ENCODE data around the gene GLTP.

Gene GLTP

DNA sequence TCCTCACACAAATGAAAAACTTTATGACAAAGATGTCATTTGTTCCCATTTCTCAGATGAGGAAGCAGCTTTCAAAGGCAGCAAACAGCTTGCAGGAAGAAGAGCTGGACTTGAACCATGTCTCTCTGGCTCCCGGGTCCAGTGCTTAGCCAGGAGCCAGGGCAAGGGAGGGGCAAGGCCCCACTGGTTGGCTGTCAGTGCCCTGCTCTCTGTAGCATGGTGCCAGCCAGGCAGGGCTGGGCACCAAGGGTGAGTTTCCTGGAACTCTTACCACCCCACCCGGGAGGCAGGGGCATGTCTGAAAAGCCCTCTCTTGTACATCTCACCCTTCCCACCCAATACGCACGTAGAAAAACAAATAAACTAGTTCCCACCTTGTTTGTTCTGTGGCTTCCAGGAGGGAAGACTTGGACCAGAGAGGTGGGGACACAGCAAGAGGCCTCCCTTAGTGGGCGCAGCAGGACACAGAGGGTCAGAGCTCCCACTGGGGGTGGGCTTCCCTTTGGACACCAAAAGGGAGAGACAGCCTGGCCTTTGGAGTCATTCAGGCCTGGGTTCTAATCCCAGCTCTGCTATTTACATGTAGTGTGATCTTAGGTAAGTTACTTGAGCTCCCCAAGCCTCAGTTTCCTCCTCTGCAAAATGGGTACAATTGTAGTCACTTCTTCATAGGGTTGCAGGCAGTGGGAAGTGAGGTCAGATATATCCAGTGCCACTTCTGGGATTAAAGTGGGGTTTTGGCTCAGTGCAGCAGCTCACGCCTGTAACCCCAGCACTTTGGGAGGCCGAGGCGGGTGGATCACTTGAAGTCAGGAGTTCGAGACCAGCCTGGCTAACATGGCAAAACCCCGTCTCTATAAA is 64.4 kb downstream of the GLTP start:
- no peak overlapping the region for H3K4me2 ChIP-seq (ENCODE audit: low read depth, low read length)
- H3F3A ChIP-seq (ENCODE audit: insufficient read depth, low read length), result no peaks in the 10 kb centered on the region
- H3K9ac ChIP-seq (ENCODE audit: low read length), result no peak overlapping the region
- no peak overlapping the region for H2AFZ ChIP-seq (ENCODE audit: low read length)
- H3K9me3 ChIP-seq (replicated peaks; ENCODE audit: insufficient read depth, low read length), result no peaks in the 10 kb centered on the region
- H3K9me2 ChIP-seq (replicated peaks; ENCODE audit: insufficient read depth, low read length), result no peaks in the 10 kb centered on the region
- H3K4me1 ChIP-seq (ENCODE audit: low read length), result no peaks in the 10 kb centered on the region
- H3K79me2 ChIP-seq (ENCODE audit: low read length), result no peaks in the 10 kb centered on the region
- DNase-seq, result no peak
- no peak for TF ChIP-seq EZH2 (optimal IDR thresholded peaks at IDR 0.05; ENCODE audit: low read depth, low read length)
- no peak for TF ChIP-seq EZH2phosphoT487 (IDR thresholded peaks at IDR 0.05; ENCODE audit: low read length)
- TF ChIP-seq, protein P1, sequence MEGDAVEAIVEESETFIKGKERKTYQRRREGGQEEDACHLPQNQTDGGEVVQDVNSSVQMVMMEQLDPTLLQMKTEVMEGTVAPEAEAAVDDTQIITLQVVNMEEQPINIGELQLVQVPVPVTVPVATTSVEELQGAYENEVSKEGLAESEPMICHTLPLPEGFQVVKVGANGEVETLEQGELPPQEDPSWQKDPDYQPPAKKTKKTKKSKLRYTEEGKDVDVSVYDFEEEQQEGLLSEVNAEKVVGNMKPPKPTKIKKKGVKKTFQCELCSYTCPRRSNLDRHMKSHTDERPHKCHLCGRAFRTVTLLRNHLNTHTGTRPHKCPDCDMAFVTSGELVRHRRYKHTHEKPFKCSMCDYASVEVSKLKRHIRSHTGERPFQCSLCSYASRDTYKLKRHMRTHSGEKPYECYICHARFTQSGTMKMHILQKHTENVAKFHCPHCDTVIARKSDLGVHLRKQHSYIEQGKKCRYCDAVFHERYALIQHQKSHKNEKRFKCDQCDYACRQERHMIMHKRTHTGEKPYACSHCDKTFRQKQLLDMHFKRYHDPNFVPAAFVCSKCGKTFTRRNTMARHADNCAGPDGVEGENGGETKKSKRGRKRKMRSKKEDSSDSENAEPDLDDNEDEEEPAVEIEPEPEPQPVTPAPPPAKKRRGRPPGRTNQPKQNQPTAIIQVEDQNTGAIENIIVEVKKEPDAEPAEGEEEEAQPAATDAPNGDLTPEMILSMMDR (IDR thresholded peaks at IDR 0.05; ENCODE audit: low read length), result no peak
- H3K27me3 ChIP-seq (replicated peaks; ENCODE audit: insufficient read depth, low read length), result no peaks in the 10 kb centered on the region; the same call in none of the 2 replicates
- no peaks in the 10 kb centered on the region for H4K20me1 ChIP-seq (ENCODE audit: insufficient read depth, low read length)
- no peaks in the 10 kb centered on the region for H3K36me3 ChIP-seq (replicated peaks; ENCODE audit: insufficient read depth, low read length)
- H3K27ac ChIP-seq (ENCODE audit: low read length), result no peak overlapping the region
- no peak overlapping the region for H3K4me3 ChIP-seq (ENCODE audit: low read length)

DNA sequence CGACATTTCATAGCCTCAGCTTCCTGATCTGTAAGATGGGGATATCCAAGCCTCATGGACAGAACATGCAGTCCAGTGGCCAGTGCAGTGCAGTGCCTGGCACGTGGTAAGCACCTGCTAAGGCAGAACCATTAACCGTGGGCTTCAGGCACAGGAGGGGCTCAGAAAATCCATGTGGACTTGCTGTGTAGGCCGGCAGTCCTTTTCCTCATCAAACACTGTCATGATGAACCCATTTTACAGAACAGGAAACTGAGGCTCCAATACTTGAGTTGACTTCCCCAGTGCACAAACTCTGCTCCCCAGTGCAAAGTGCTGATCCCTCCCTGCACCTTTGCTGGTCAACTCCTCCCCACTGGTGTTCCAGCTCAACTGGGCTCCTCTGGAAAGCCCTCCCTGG is 65.1 kb downstream of the GLTP start:
- Histone ChIP-seq H3F3A (ENCODE audit: insufficient read depth, low read length) (no peaks in the 10 kb centered on the region), H3K27me3 (replicated peaks; ENCODE audit: insufficient read depth, low read length) (no peaks in the 10 kb centered on the region; the same call in none of the 2 replicates), H3K27ac (ENCODE audit: low read length) (no peak overlapping the region), H3K4me2 (ENCODE audit: low read depth, low read length) (no peak overlapping the region), H3K79me2 (ENCODE audit: low read length) (no peaks in the 10 kb centered on the region), H2AFZ (ENCODE audit: low read length) (no peak overlapping the region), H4K20me1 (ENCODE audit: insufficient read depth, low read length) (no peaks in the 10 kb centered on the region), H3K4me3 (ENCODE audit: low read length) (no peak overlapping the region), H3K9me3 (replicated peaks; ENCODE audit: insufficient read depth, low read length) (no peaks in the 10 kb centered on the region), H3K36me3 (replicated peaks; ENCODE audit: insufficient read depth, low read length) (no peaks in the 10 kb centered on the region), H3K4me1 (ENCODE audit: low read length) (no peaks in the 10 kb centered on the region), H3K9ac (ENCODE audit: low read length) (no peak overlapping the region), H3K9me2 (replicated peaks; ENCODE audit: insufficient read depth, low read length) (no peaks in the 10 kb centered on the region)
- no peak for TF ChIP-seq EZH2phosphoT487 (IDR thresholded peaks at IDR 0.05; ENCODE audit: low read length)
- TF ChIP-seq, protein P1 (IDR thresholded peaks at IDR 0.05; ENCODE audit: low read length), result no peak
- TF ChIP-seq EZH2 (optimal IDR thresholded peaks at IDR 0.05; ENCODE audit: low read depth, low read length), result no peak
- DNase-seq, result no peak

DNA sequence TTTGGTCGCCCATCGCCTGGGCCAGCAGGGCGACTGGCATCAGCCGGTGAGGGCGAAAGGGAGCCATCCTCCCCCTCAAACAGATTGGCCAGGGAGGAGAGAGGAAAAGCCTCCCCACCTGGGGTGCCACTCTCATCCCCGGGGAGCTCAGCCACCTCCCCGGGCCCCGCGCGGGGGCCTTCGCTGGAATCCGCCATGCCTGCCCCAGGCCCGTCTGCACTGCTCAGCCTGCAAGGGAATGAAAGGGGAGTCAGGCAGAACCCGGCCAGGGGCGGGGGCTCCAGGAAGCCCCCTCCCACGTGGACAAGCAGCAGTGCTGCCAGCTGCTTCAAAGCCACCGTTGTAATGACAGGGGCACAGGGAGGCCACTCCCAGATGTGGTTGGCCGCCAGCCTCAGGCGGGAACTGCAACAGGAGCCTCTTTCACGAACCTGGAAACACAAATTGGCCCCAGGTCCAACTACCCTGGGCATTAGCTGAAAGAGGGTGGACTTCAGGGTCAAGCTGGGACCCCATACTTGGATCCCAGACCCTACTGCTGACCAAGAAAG is 65.7 kb downstream of the GLTP start:
- no peak for TF ChIP-seq EZH2phosphoT487 (IDR thresholded peaks at IDR 0.05; ENCODE audit: low read length)
- no peak for TF ChIP-seq EZH2 (optimal IDR thresholded peaks at IDR 0.05; ENCODE audit: low read depth, low read length)
- TF ChIP-seq, protein P1 (IDR thresholded peaks at IDR 0.05; ENCODE audit: low read length), result no peak
- Histone ChIP-seq H3K79me2 (ENCODE audit: low read length) (no peaks in the 10 kb centered on the region), H3K36me3 (replicated peaks; ENCODE audit: insufficient read depth, low read length) (no peaks in the 10 kb centered on the region), H3F3A (ENCODE audit: insufficient read depth, low read length) (no peaks in the 10 kb centered on the region), H2AFZ (ENCODE audit: low read length) (no peak overlapping the region), H3K9ac (ENCODE audit: low read length) (no peak overlapping the region), H3K4me2 (ENCODE audit: low read depth, low read length) (no peak overlapping the region), H3K27ac (ENCODE audit: low read length) (no peak overlapping the region), H3K9me2 (replicated peaks; ENCODE audit: insufficient read depth, low read length) (no peaks in the 10 kb centered on the region), H3K9me3 (replicated peaks; ENCODE audit: insufficient read depth, low read length) (no peaks in the 10 kb centered on the region), H3K4me1 (ENCODE audit: low read length) (no peaks in the 10 kb centered on the region), H3K27me3 (replicated peaks; ENCODE audit: insufficient read depth, low read length) (no peaks in the 10 kb centered on the region; the same call in none of the 2 replicates), H3K4me3 (ENCODE audit: low read length) (no peak overlapping the region), H4K20me1 (ENCODE audit: insufficient read depth, low read length) (no peaks in the 10 kb centered on the region)
- DNase-seq, result no peak

Data from MM.1S (cell line).